Stomach (tissue), 9 donors: ENCODE measurements around the gene RAD51C. TPM values are rescaled to one million over a fixed set of nuclear protein-coding genes. Genes with fewer than 3 reads are reported as not detected.

Experiments
- DNase-seq, 2 donors: peaks; one replicate each; pipeline versions ENCODE4 v3.0.0 to v3.0.0-alpha.2; 2013 to 2019
- H3K27ac ChIP-seq, 5 donors: fragments of 200-600 bp in 4 of 5; sonication (generic) in 4 of 5; one replicate each; pipeline ENCODE4 v1.5.1; 2013 to 2019; ENCODE audit warnings: mild to moderate bottlenecking in 1 of 5, moderate library complexity in 1 of 5
- H3K27me3 ChIP-seq, 3 donors: fragments of 200-600 bp; sonication (generic); one replicate each; pipeline ENCODE4 v1.5.1; 2017 to 2019; ENCODE audit warnings: mixed run types in 1 of 3
- H3K36me3 ChIP-seq, 4 donors: fragments of 200-600 bp; sonication (generic); 1 replicate in 3 of 4; 2 replicates in 1 of 4; pipeline ENCODE4 v1.5.1; 2016 to 2019
- H3K4me1 ChIP-seq, 4 donors: fragments of 200-600 bp; sonication (generic); one replicate each; pipeline ENCODE4 v1.5.1; 2016 to 2019
- H3K4me3 ChIP-seq, 4 donors: fragments of 200-600 bp; sonication (generic) in 3 of 4; one replicate each; pipeline ENCODE4 v1.5.1; 2016 to 2019; ENCODE audit warnings: mild to moderate bottlenecking in 1 of 4
- H3K9me3 ChIP-seq, 4 donors: fragments of 200-600 bp; sonication (generic); one replicate each; pipeline ENCODE4 v1.5.1; 2016 to 2019
- EP300 ChIP-seq: sonication (generic); formaldehyde crosslinking; IDR thresholded peaks from one replicate; pipeline ENCODE4 v1.6.1; 2017; ENCODE audit warnings: antibody characterized with exemption
- POLR2A ChIP-seq, 4 donors: fragments of 450-650 bp; IDR thresholded peaks; one replicate each; pipeline ENCODE4 v1.6.1; 2016; ENCODE audit warnings: antibody characterized with exemption in 4 of 4, control low read depth in 2 of 4, mild to moderate bottlenecking in 1 of 4, moderate library complexity in 1 of 4
- POLR2AphosphoS5 ChIP-seq, 3 donors: sonication (generic); formaldehyde crosslinking; IDR thresholded peaks; one replicate each; pipeline ENCODE4 v1.6.1; 2016; ENCODE audit warnings: antibody characterized with exemption in 3 of 3
- WGBS, 5 donors: extraction: QIAGEN DNeasy Blood & Tissue Kit in 3 of 5; methylation state at CpG; one replicate each; pipeline versions ENCODE4 v1.1.5 to v1.1.7; 2013 to 2018; 5-methylcytosine and 5-hydroxymethylcytosine counted together
- intact Hi-C: fragments of 100-400 bp; cut with DNase I; formaldehyde crosslinking; loops from one replicate; pipeline ENCODE4 v1.15.1; 2023; ENCODE audit warnings: low total_unique reads
- polyA plus RNA-seq, 3 donors: library from polyadenylated mRNA; stranded (reverse); fragments of 200-250 nt; gene quantifications; one replicate each; pipeline ENCODE4 v1.2.3, GENCODE V29; 2013
- total RNA-seq, 5 donors: library from RNA; depleted of rRNA; stranded (reverse); fragments of >200 nt; gene quantifications; one replicate each; pipeline versions ENCODE4 v1.1.0 to v1.2.3, GENCODE V29; 2014 to 2016
- TF ChIP-seq, protein P1 (sequence below), 7 experiments: fragments of 450-650 bp in 4 of 7; fragments of 200-600 bp in 3 of 7; sonication (generic) in 3 of 7; IDR thresholded peaks; one replicate each; pipeline ENCODE4 v1.5.1; 2016 to 2019; ENCODE audit warnings: antibody characterized with exemption in 7 of 7, control low read depth in 2 of 7, mild to moderate bottlenecking in 1 of 7
- donor health status: healthy with polysubstance abuse.
- donor health status: Bipolar disorder and iron deficiency.
- donor health status: healthy.

The RAD51C gene
- total and polyA plus RNA-seq, 8 donors = 1.2 to 44.6 (median 22.9) TPM; not detected in 1

GRCh38 chr17:58703137-58703915 is 10.9 kb downstream of the RAD51C start:
- H3K9me3 ChIP-seq = no peaks in the 10 kb centered on the region
- DNase-seq = peak in 1 of 2 donors; percentile 22
- H3K27me3 ChIP-seq = no peaks in the 10 kb centered on the region
- TF ChIP-seq EP300 = no peak
- no peak for TF ChIP-seq POLR2A (IDR thresholded peaks at IDR 0.05)
- peaks cover 0 to 13% (median 0%) of the 10 kb centered on the region in 4 donors for H3K4me1 ChIP-seq
- H3K4me3 ChIP-seq = no peak overlapping the region
- 36 to 60% (median 52%) methylated on average over 4 of the region's 4 CpGs for WGBS, 5 donors
- H3K36me3 ChIP-seq = peaks cover 9 to 93% (median 66%) of the 10 kb centered on the region in 4 donors
- intact Hi-C loops = no loop called here
- H3K27ac ChIP-seq = peak overlapping the region in 2 of 5 donors; percentile 41 to 42

DNA sequence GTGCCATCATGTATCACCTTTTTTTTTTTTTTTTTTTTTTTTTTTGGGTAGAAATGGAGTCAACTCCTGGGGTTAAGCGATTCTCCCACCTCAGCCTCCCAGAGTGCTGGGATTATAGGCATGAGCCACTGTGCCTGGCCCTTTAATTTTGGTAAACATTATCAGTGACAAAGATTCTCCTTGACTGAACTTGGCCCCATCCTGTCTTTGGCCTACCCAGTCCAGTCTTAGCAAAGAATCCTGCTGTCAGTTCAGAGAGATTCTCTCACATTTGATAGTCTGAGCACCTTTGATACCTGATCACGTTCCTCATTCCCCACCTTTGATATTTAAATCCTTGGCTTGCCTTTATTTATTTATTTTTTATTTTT is 11.5 kb downstream of the RAD51C start:
- Histone ChIP-seq H3K27ac (peak overlapping the region in 2 of 5 donors; percentile 41 to 42), H3K9me3 (no peaks in the 10 kb centered on the region), H3K4me1 (peaks cover 0 to 13% (median 0%) of the 10 kb centered on the region in 4 donors), H3K4me3 (no peak overlapping the region), H3K27me3 (no peaks in the 10 kb centered on the region), H3K36me3 (peaks cover 9 to 88% (median 66%) of the 10 kb centered on the region in 4 donors)
- TF ChIP-seq EP300 = no peak
- no peak for TF ChIP-seq POLR2A (IDR thresholded peaks at IDR 0.05)
- TF ChIP-seq, protein P1, sequence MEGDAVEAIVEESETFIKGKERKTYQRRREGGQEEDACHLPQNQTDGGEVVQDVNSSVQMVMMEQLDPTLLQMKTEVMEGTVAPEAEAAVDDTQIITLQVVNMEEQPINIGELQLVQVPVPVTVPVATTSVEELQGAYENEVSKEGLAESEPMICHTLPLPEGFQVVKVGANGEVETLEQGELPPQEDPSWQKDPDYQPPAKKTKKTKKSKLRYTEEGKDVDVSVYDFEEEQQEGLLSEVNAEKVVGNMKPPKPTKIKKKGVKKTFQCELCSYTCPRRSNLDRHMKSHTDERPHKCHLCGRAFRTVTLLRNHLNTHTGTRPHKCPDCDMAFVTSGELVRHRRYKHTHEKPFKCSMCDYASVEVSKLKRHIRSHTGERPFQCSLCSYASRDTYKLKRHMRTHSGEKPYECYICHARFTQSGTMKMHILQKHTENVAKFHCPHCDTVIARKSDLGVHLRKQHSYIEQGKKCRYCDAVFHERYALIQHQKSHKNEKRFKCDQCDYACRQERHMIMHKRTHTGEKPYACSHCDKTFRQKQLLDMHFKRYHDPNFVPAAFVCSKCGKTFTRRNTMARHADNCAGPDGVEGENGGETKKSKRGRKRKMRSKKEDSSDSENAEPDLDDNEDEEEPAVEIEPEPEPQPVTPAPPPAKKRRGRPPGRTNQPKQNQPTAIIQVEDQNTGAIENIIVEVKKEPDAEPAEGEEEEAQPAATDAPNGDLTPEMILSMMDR (IDR thresholded peaks at IDR 0.05) = no peak
- no peak for TF ChIP-seq POLR2AphosphoS5 (IDR thresholded peaks at IDR 0.05)
- 93 to 100% (median 96%) methylated on average over 2 of the region's 2 CpGs for WGBS, 5 donors
- DNase-seq = no peak
- intact Hi-C loops = no loop called here

DNA sequence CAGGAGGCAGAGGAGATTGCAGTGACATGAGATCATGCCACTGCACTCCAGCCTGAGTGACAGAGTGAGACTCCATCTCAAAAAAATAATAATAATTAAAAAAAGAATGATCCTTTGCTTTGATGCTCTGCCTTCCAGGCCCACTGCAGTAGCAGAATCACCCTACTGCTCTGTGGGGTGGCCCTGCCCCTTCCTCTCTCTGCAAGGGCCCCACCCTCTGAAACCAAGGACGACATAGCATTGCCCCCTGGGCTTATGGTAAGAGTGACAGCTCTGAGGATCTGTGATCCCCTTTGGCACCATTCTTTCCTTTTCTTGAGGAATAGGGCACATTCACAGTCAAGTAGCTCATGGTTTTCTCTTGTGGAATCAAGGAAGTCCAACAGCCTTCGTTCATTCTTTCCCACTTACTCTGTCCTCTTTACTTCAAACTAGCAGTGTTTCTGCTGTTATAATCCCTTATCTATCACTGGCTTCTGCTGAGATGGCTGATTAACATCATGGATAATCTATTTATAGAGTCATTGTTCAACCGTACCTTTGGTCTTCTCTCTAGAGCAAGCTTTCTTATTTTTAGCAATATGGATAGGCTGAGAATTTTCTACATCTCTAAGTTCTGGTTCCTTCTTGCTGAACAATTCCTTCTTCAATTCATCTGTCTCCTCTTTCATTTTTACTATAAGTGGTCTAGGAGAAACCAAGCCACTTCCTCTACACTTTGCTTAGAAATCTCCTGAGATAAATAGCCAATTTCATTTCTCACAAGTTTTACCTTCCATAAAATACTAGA is 14.1 kb downstream of the RAD51C start:
- peaks cover 8 to 78% (median 50%) of the 10 kb centered on the region in 4 donors for H3K36me3 ChIP-seq
- H3K27me3 ChIP-seq = no peaks in the 10 kb centered on the region
- DNase-seq = no peak
- TF ChIP-seq, protein P1 (IDR thresholded peaks at IDR 0.05) = no peak
- no peak for TF ChIP-seq POLR2A (IDR thresholded peaks at IDR 0.05)
- no peak for TF ChIP-seq POLR2AphosphoS5 (IDR thresholded peaks at IDR 0.05)
- TF ChIP-seq EP300 = no peak
- H3K4me3 ChIP-seq = no peak overlapping the region
- no peak overlapping the region for H3K27ac ChIP-seq
- no peaks in the 10 kb centered on the region for H3K9me3 ChIP-seq
- WGBS, 5 donors = 64 to 80% (median 70%) methylated on average over 3 of the region's 3 CpGs
- H3K4me1 ChIP-seq = peaks cover 0 to 13% (median 0%) of the 10 kb centered on the region in 4 donors
- intact Hi-C loops = no loop called here

GRCh38 chr17:58710948-58711552 is 18.6 kb downstream of the RAD51C start:
- peak; percentile 36 to 74 for DNase-seq

More at GRCh38 chr17:58710948-58711552, 18.6 kb downstream of the RAD51C start:
- H3K27me3 ChIP-seq = no peaks in the 10 kb centered on the region
- no peaks in the 10 kb centered on the region for H3K4me1 ChIP-seq
- H3K27ac ChIP-seq = no peak overlapping the region
- H3K36me3 ChIP-seq = peaks cover 0 to 78% (median 46%) of the 10 kb centered on the region in 4 donors
- H3K9me3 ChIP-seq = no peaks in the 10 kb centered on the region
- 51 to 54% (median 51%) methylated on average over 4 of the region's 4 CpGs for WGBS, 5 donors
- H3K4me3 ChIP-seq = no peak overlapping the region
- intact Hi-C loops = loop anchor here (5.0 kb wide), 1 partner anchor 296 kb away; no protein-coding TSS in a partner anchor
- no peak for TF ChIP-seq POLR2A (IDR thresholded peaks at IDR 0.05)
- TF ChIP-seq, protein P1 (IDR thresholded peaks at IDR 0.05) = peak in 5 of 7 experiments; percentile 47 to 70 (median 60)
